ENCODE data around the gene CHGA. TPM values are rescaled to one million over a fixed set of nuclear protein-coding genes. Genes with fewer than 3 reads are reported as not detected.

CHGA gene
- total and polyA plus RNA-seq, 7 donors: 0.04 to 0.87 (median 0.15) TPM; not detected in 3

DNA sequence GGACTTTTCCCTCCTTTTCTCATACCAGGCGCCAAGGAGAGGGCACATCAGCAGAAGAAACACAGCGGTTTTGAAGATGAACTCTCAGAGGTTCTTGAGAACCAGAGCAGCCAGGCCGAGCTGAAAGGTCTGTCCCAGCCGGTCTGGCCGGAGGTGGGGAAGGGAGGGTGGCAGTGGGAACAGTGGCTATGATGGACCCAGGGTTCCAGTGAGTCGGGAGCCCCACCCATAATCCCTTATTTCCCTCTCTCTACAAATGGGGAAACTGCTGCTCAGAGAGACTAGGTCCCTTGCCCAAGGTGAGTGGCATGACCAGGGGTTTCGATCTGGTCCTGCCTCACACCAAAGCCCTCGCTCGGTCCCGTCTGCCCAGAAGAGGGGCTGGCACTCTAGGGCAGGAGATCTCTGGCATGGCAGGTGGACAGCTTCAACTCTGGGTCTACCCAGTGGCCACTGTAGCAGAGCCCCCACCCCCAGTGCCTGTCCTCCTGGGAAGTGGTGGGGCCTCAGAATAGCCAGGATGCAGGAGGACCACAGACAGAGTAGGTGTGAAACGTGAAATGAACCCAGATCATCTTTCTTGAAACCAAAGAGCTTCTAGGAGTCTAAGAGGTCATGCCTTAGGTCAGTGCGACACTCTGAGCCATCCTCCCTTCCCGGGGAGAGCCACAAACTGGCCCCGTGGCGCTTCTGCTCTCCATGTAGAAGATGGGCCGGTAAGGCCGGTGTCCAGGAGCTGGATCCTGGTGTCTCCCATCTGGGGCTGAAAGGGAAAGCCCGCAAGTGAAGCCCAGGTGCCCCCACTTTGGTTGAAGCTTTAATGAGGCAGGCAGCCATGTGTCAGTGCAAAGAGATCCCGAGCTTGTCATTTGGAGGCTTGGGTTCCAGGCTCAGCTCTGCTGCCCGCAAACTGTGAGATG lies 7.0 kb downstream of the CHGA start:
- Histone ChIP-seq H3K9me3 (no peaks in the 10 kb centered on the region), H3K36me3 (ENCODE audit: insufficient read depth in 1 of 2, low read depth in 1 of 2) (no peaks in the 10 kb centered on the region), H3K27ac (no peak overlapping the region), H3K4me1 (no peaks in the 10 kb centered on the region), H3K4me3 (no peak overlapping the region), H3K27me3 (ENCODE audit: insufficient read depth in 3 of 3, low read length in 2 of 3) (no peaks in the 10 kb centered on the region)
- 76 to 81% (median 78%) methylated on average over 20 of the region's 20 CpGs for WGBS, 3 donors
- ATAC-seq (no peak), DNase-seq (no peak)
- intact Hi-C loops (cut with DNase I): no loop called here
- TF ChIP-seq, protein P1, sequence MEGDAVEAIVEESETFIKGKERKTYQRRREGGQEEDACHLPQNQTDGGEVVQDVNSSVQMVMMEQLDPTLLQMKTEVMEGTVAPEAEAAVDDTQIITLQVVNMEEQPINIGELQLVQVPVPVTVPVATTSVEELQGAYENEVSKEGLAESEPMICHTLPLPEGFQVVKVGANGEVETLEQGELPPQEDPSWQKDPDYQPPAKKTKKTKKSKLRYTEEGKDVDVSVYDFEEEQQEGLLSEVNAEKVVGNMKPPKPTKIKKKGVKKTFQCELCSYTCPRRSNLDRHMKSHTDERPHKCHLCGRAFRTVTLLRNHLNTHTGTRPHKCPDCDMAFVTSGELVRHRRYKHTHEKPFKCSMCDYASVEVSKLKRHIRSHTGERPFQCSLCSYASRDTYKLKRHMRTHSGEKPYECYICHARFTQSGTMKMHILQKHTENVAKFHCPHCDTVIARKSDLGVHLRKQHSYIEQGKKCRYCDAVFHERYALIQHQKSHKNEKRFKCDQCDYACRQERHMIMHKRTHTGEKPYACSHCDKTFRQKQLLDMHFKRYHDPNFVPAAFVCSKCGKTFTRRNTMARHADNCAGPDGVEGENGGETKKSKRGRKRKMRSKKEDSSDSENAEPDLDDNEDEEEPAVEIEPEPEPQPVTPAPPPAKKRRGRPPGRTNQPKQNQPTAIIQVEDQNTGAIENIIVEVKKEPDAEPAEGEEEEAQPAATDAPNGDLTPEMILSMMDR (IDR thresholded peaks at IDR 0.05): no peak

DNA sequence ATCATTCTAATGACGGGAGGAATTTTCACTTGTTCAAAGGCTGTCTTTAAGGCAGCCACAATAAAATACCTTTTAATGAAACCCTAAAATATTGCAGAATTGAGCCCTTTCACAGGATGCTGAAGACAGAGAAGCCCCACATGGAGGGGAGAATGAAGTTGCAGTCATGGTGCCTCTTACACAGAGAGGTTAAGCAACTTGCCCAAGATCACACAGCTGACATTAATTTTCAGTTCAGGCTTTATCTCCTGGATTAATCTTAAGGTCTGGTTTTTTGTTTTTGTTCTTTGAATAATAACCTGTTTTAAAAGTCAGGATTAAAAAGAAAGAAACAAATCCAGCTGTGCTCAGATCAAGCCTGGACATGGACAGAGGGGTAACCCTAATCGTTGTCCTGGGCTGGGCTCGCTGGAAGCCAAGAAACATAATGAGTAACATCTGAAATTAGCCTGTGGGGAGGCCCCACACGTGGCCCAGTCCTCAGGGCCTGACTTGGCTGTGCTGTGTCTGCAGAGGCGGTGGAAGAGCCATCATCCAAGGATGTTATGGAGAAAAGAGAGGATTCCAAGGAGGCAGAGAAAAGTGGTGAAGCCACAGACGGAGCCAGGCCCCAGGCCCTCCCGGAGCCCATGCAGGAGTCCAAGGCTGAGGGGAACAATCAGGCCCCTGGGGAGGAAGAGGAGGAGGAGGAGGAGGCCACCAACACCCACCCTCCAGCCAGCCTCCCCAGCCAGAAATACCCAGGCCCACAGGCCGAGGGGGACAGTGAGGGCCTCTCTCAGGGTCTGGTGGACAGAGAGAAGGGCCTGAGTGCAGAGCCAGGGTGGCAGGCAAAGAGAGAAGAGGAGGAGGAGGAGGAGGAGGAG lies 8.0 kb downstream of the CHGA start:
- H3K27me3 ChIP-seq (ENCODE audit: insufficient read depth in 3 of 3, low read length in 2 of 3): no peaks in the 10 kb centered on the region
- no peaks in the 10 kb centered on the region for H3K4me1 ChIP-seq
- H3K36me3 ChIP-seq (ENCODE audit: insufficient read depth in 1 of 2, low read depth in 1 of 2): no peaks in the 10 kb centered on the region
- DNase-seq (no peak), ATAC-seq (no peak)
- no peak overlapping the region for H3K4me3 ChIP-seq
- intact Hi-C loops (cut with DNase I): no loop called here
- 58% methylated on average over 8 of the region's 8 CpGs for WGBS, 3 donors
- no peak overlapping the region for H3K27ac ChIP-seq
- TF ChIP-seq, protein P1 (IDR thresholded peaks at IDR 0.05): no peak
- H3K9me3 ChIP-seq: no peaks in the 10 kb centered on the region

DNA sequence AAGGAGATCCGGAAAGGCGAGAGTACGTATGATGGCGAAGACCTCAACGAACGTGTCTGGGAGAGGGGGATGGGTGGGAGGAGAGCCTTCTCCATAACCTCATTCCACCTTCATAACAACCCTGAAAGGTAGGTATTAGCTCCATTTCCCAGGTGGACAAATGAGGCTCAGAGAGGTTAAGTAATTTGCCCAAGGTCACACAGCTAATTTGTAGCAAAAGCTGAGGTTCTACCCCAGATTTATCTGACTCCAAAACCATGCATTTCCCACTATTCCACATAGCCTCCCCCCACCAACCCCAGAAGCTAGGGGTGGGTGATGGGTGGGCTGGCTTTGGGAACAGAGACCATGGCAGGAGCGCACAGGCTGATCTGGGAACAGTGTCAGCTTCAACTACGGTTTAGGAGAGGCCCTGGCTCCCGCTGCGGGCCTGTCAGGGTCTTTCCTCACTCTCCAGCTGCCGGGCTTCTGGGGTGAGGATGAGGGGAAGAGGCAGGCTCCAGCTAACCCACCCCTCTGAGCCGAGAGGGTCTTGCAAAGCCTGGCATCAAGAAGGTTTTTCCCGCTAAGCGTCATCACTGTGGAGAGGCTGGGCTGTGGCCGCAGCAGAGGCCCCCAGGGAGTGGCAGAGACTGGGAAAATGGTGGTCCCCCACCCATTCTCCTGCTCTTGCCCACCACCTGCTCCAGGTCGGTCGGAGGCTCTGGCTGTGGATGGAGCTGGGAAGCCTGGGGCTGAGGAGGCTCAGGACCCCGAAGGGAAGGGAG lies 8.9 kb downstream of the CHGA start:
- H3K4me3 ChIP-seq: no peak overlapping the region
- DNase-seq (no peak), ATAC-seq (no peak)
- no peaks in the 10 kb centered on the region for H3K27me3 ChIP-seq (ENCODE audit: insufficient read depth in 3 of 3, low read length in 2 of 3)
- TF ChIP-seq, protein P1 (IDR thresholded peaks at IDR 0.05): no peak
- no peak overlapping the region for H3K27ac ChIP-seq
- no peaks in the 10 kb centered on the region for H3K9me3 ChIP-seq
- H3K36me3 ChIP-seq (ENCODE audit: insufficient read depth in 1 of 2, low read depth in 1 of 2): no peaks in the 10 kb centered on the region
- H3K4me1 ChIP-seq: no peaks in the 10 kb centered on the region
- intact Hi-C loops (cut with DNase I): no loop called here
- 79 to 80% (median 79%) methylated on average over 17 to 18 of the region's 18 CpGs for WGBS, 3 donors

DNA sequence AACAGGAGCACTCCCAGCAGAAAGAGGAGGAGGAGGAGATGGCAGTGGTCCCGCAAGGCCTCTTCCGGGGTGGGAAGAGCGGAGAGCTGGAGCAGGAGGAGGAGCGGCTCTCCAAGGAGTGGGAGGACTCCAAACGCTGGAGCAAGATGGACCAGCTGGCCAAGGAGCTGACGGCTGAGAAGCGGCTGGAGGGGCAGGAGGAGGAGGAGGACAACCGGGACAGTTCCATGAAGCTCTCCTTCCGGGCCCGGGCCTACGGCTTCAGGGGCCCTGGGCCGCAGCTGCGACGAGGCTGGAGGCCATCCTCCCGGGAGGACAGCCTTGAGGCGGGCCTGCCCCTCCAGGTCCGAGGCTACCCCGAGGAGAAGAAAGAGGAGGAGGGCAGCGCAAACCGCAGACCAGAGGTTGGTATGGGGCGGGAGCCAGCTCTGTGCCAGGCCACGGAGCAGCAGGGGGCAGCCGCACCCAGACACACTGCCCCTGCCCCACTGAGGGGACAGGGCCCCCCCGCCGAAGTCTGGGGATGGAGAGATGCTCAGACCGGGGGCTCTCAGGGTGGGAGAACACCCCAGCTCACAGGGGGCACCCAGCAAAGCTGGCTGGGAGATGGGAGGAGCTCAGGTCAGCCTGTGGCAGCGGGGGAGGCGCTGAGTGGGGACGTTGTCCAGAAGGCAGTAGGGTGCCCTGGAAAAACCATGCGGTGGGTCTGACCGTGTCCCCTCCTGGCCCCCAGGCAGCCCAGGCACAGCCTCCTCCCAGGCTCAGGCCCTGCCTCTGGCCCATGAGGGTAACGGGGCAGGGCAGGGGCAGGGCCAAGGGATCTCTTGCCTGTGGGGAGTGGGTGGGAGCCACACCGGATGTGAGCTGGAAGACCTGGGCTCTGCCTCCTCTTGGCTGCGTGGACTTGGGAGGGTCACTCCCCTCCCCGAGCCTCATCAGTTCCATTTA lies 9.8 kb downstream of the CHGA start:
- Histone ChIP-seq H3K36me3 (ENCODE audit: insufficient read depth in 1 of 2, low read depth in 1 of 2) (no peaks in the 10 kb centered on the region), H3K9me3 (no peaks in the 10 kb centered on the region), H3K27ac (no peak overlapping the region), H3K4me1 (no peaks in the 10 kb centered on the region), H3K4me3 (no peak overlapping the region), H3K27me3 (ENCODE audit: insufficient read depth in 3 of 3, low read length in 2 of 3) (no peaks in the 10 kb centered on the region)
- no peak for ATAC-seq
- DNase-seq: no peak
- 69 to 74% (median 72%) methylated on average over 31 to 35 of the region's 35 CpGs for WGBS, 3 donors
- intact Hi-C loops (cut with DNase I): no loop called here
- TF ChIP-seq, protein P1 (IDR thresholded peaks at IDR 0.05): no peak
